GM23338 (cell line): ENCODE results near the gene FARSB. TPM values are rescaled to one million over a fixed set of nuclear protein-coding genes. Genes with fewer than 3 reads are reported as not detected.

Experiments used
- ATAC-seq: fragments of 200-7000 bp; cut with Tn5 transposase; 3 replicates; pipeline ENCODE4 v1.9.1; 2020
- DNase-seq: peaks from one replicate; pipeline ENCODE4 v3.0.0-alpha.2; 2015; ENCODE audit warnings: low spot score
- H2AFZ ChIP-seq: fragments of 200-600 bp; sonication (generic); 2 replicates; pipeline ENCODE4 v1.8.0; 2016; ENCODE audit warnings: antibody characterized with exemption, mild to moderate bottlenecking, moderate library complexity
- H3F3A ChIP-seq: fragments of 200-600 bp; sonication (generic); replicated peaks from 2 replicates; pipeline ENCODE4 v1.8.0; 2017; ENCODE audit warnings: antibody characterized with exemption, mixed run types, low read depth
- H3K27ac ChIP-seq: fragments of 200-600 bp; sonication (generic); 2 replicates; pipeline ENCODE4 v1.6.1; 2016; ENCODE audit warnings: low read depth
- H3K27me3 ChIP-seq: fragments of 200-600 bp; sonication (generic); 2 replicates; pipeline ENCODE4 v1.8.0; 2016; ENCODE audit warnings: mild to moderate bottlenecking, mixed run types, moderate library complexity; ENCODE audit not compliant: insufficient read depth
- H3K36me3 ChIP-seq: fragments of 200-600 bp; sonication (generic); 2 replicates; pipeline ENCODE4 v1.8.0; 2016; ENCODE audit warnings: mild to moderate bottlenecking; ENCODE audit not compliant: insufficient read depth
- H3K4me1 ChIP-seq: fragments of 200-600 bp; sonication (generic); 2 replicates; pipeline ENCODE4 v1.8.0; 2016; ENCODE audit warnings: mild to moderate bottlenecking, moderate library complexity; ENCODE audit not compliant: insufficient read depth
- H3K4me2 ChIP-seq: fragments of 200-600 bp; sonication (generic); 2 replicates; pipeline ENCODE4 v1.7.1; 2017; ENCODE audit warnings: mixed run types
- H3K4me3 ChIP-seq: fragments of 200-600 bp; sonication (generic); 2 replicates; pipeline ENCODE4 v1.6.1; 2016; ENCODE audit warnings: mixed run types
- H3K79me2 ChIP-seq: fragments of 200-600 bp; sonication (generic); replicated peaks from 2 replicates; pipeline ENCODE4 v1.8.0; 2017; ENCODE audit warnings: mild to moderate bottlenecking; ENCODE audit not compliant: insufficient read depth
- H3K9me2 ChIP-seq: fragments of 200-600 bp; sonication (generic); 2 replicates; pipeline ENCODE4 v1.8.0; 2017; ENCODE audit not compliant: insufficient read depth
- H4K20me1 ChIP-seq: fragments of 200-600 bp; sonication (generic); replicated peaks from 2 replicates; pipeline ENCODE4 v1.8.0; 2017; ENCODE audit warnings: mild to moderate bottlenecking; ENCODE audit not compliant: insufficient read depth
- H3K27ac Mint-ChIP-seq: 2 replicates; pipeline ENCODE4 v1.8.0; 2020; ENCODE audit warnings: inconsistent platforms, mild to moderate bottlenecking, moderate library complexity, mixed read lengths
- H3K27me3 Mint-ChIP-seq: 3 replicates; pipeline ENCODE4 v1.8.0; 2022; ENCODE audit warnings: low read depth, mild to moderate bottlenecking, moderate library complexity, mixed read lengths, inconsistent platforms; ENCODE audit not compliant: insufficient read depth, poor library complexity
- H3K36me3 Mint-ChIP-seq: 3 replicates; pipeline ENCODE4 v1.8.0; 2021; ENCODE audit warnings: low read depth, mild to moderate bottlenecking, inconsistent platforms, moderate library complexity, mixed read lengths
- H3K4me1 Mint-ChIP-seq: 3 replicates; pipeline ENCODE4 v1.8.0; 2020; ENCODE audit warnings: mild to moderate bottlenecking, inconsistent platforms, mixed read lengths
- H3K4me3 Mint-ChIP-seq: 3 replicates; pipeline ENCODE4 v1.8.0; 2021; ENCODE audit warnings: moderate library complexity, mild to moderate bottlenecking, inconsistent platforms, mixed read lengths
- H3K9me3 Mint-ChIP-seq: 3 replicates; pipeline ENCODE4 v1.8.0; 2020; ENCODE audit warnings: moderate library complexity, mild to moderate bottlenecking, inconsistent platforms, mixed read lengths
- EZH2phosphoT487 ChIP-seq: fragments of 200-600 bp; sonication (generic); IDR thresholded peaks from one replicate; pipeline ENCODE4 v1.8.1; 2018; ENCODE audit warnings: antibody characterized with exemption; ENCODE audit not compliant: unreplicated experiment
- POLR2AphosphoS5 ChIP-seq: IDR thresholded peaks from 2 replicates; pipeline ENCODE4 v1.6.1; 2016; ENCODE audit warnings: antibody characterized with exemption, low read depth
- polyA plus RNA-seq: library from polyadenylated mRNA; unstranded; fragments of >200 nt; fragmentation: Nextera tagmentation; extraction: Ambion mirVana; gene quantifications from 2 replicates; pipeline ENCODE4 v1.2.1, GENCODE V29; 2016
- total RNA-seq: library from RNA; depleted of rRNA; stranded (reverse); fragments of >200 nt; shearing (Covaris generic); gene quantifications from 2 replicates; pipeline ENCODE4 v1.2.3, GENCODE V29; 2014
- TF ChIP-seq, protein P1 (sequence below): IDR thresholded peaks from one replicate; pipeline ENCODE4 v1.6.1; 2018; ENCODE audit warnings: antibody characterized with exemption; ENCODE audit not compliant: unreplicated experiment
- TF ChIP-seq, protein P2 (sequence below): IDR thresholded peaks from 2 replicates; pipeline ENCODE4 v1.6.1; 2016; ENCODE audit warnings: antibody characterized with exemption
- TF ChIP-seq, protein P3 (sequence below): fragments of 250-450 bp; sonication (Bioruptor Pico); IDR thresholded peaks from 2 replicates; pipeline ENCODE4 v1.5.0; 2020; ENCODE audit warnings: mild to moderate bottlenecking, moderate library complexity

Gene FARSB
- total and polyA plus RNA-seq, 2 experiments from 2014 or later: 32.5 to 40.0 TPM

DNA sequence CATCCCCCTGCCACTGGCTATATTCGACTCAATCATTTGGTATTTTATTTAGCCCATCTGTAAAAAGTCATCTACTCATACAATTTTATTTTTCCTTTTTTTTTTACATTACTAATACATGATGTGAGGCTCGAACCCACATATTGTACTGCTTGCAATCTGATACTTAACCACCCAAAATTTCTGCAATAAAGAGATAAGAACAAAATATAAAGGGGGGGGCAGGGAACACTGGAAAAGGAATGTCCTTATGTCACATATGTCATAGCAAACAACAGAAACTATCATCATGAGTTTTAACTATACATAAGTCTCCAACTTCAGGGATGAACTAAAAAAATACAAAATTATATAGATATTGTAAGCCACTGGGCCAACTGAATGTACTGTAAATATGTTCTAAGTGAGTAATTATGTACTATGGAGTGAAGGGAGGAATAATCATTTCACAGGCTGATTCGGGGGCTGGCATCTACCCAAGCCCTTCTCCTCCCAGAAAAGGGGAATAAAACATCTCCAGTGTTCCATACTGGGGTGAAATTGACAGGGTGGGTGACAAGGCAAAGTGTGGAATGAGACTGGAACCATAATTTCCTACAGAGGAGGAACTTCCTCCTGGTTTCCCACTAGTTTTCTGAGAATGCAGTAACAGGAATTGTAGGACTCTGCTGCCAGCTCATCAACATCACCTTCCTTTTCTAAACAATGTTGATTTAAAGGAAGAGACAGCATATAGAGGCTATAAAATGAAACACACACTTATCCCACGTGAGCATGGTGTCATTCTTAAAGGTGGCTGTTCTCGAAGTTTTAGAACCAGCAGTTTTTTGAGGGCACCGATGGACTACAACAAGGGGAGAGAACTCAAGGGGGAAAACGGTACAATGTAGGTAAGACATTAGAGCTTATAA is 79.5 kb downstream of the FARSB start (continued):
- TF ChIP-seq, protein P1, sequence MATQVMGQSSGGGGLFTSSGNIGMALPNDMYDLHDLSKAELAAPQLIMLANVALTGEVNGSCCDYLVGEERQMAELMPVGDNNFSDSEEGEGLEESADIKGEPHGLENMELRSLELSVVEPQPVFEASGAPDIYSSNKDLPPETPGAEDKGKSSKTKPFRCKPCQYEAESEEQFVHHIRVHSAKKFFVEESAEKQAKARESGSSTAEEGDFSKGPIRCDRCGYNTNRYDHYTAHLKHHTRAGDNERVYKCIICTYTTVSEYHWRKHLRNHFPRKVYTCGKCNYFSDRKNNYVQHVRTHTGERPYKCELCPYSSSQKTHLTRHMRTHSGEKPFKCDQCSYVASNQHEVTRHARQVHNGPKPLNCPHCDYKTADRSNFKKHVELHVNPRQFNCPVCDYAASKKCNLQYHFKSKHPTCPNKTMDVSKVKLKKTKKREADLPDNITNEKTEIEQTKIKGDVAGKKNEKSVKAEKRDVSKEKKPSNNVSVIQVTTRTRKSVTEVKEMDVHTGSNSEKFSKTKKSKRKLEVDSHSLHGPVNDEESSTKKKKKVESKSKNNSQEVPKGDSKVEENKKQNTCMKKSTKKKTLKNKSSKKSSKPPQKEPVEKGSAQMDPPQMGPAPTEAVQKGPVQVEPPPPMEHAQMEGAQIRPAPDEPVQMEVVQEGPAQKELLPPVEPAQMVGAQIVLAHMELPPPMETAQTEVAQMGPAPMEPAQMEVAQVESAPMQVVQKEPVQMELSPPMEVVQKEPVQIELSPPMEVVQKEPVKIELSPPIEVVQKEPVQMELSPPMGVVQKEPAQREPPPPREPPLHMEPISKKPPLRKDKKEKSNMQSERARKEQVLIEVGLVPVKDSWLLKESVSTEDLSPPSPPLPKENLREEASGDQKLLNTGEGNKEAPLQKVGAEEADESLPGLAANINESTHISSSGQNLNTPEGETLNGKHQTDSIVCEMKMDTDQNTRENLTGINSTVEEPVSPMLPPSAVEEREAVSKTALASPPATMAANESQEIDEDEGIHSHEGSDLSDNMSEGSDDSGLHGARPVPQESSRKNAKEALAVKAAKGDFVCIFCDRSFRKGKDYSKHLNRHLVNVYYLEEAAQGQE: no peak

DNA sequence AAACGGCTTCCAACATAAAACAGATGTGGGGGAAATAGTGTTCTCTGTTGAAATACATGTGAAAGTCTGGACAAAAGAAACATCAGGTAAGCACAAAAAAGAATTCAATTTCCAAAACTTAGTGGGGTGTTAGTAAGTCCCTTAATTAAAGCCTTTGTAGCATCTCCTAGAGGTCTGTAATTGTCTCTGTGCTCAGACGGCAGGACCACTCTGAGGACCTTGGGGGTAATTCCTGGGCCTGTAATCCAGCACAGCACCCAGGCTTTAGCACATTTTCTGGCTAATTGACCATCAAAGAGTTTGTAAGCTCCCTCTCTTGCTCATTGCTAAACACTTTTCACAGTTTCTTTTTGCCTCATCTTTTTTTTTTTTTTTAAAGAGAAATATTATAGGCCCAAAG is 80.3 kb downstream of the FARSB start:
- no peaks in the 10 kb centered on the region for H3K9me3 Mint-ChIP-seq
- DNase-seq: no peak
- TF ChIP-seq, protein P2, sequence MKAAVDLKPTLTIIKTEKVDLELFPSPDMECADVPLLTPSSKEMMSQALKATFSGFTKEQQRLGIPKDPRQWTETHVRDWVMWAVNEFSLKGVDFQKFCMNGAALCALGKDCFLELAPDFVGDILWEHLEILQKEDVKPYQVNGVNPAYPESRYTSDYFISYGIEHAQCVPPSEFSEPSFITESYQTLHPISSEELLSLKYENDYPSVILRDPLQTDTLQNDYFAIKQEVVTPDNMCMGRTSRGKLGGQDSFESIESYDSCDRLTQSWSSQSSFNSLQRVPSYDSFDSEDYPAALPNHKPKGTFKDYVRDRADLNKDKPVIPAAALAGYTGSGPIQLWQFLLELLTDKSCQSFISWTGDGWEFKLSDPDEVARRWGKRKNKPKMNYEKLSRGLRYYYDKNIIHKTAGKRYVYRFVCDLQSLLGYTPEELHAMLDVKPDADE: no peak
- H3K4me1 Mint-ChIP-seq: peaks cover 17% of the 10 kb centered on the region; the same call in 2 of the 3 replicates
- H3K36me3 Mint-ChIP-seq: peaks cover 11% of the 10 kb centered on the region; the same call in 2 of the 3 replicates
- H4K20me1 ChIP-seq: no peaks in the 10 kb centered on the region
- H3K27ac ChIP-seq: no peak overlapping the region
- H3K4me2 ChIP-seq: no peak overlapping the region
- no peak overlapping the region for H3K4me3 Mint-ChIP-seq
- H3K27me3 ChIP-seq: no peaks in the 10 kb centered on the region
- H3K9me2 ChIP-seq: no peaks in the 10 kb centered on the region
- H3F3A ChIP-seq: no peaks in the 10 kb centered on the region
- H3K79me2 ChIP-seq: no peaks in the 10 kb centered on the region
- H3K4me3 ChIP-seq: no peak overlapping the region
- ATAC-seq: peak; percentile 44
- H3K4me1 ChIP-seq: no peaks in the 10 kb centered on the region
- H3K27me3 Mint-ChIP-seq: peaks cover 3% of the 10 kb centered on the region
- H2AFZ ChIP-seq: no peak overlapping the region
- H3K36me3 ChIP-seq: no peaks in the 10 kb centered on the region
- no peak overlapping the region for H3K27ac Mint-ChIP-seq

DNA sequence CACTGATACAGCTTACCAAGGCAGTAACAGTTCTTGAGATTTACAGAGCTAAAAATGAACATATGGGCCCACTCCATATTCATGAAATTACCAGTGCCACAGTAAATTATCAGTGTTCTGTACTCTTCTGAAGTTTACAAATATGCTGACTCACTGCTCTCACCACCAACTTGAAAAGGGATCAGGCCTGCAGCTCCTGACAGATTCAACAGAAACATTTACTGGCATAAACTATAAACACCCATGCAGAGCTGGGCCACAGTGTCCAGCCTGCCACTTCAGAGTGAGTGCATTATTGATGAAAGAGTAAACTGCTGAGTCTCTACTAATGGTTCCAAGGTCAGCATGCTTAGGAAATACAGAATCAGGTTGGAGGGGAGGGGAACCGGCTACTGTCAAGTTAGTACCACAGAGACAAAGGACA is 83.1 kb downstream of the FARSB start:
- Histone ChIP-seq H3K36me3 (no peaks in the 10 kb centered on the region), H3K79me2 (no peaks in the 10 kb centered on the region), H3K27ac (no peak overlapping the region; the same call in 1 of the 2 replicates), H3K4me3 (no peak overlapping the region), H3K27me3 (no peaks in the 10 kb centered on the region), H3K9me2 (no peaks in the 10 kb centered on the region), H3K4me1 (no peaks in the 10 kb centered on the region), H2AFZ (no peak overlapping the region), H3K4me2 (no peak overlapping the region), H4K20me1 (no peaks in the 10 kb centered on the region), H3F3A (no peaks in the 10 kb centered on the region)
- Mint-ChIP-seq H3K27me3 (no peaks in the 10 kb centered on the region), H3K36me3 (peaks cover 11% of the 10 kb centered on the region; the same call in 2 of the 3 replicates), H3K27ac (peak overlapping the region; percentile 80), H3K9me3 (no peaks in the 10 kb centered on the region), H3K4me3 (no peak overlapping the region), H3K4me1 (peaks cover 24% of the 10 kb centered on the region; the same call in 2 of the 3 replicates)
- ATAC-seq: no peak
- no peak for DNase-seq
- TF ChIP-seq, protein P2: no peak
- no peak for TF ChIP-seq EZH2phosphoT487
- TF ChIP-seq, protein P3, sequence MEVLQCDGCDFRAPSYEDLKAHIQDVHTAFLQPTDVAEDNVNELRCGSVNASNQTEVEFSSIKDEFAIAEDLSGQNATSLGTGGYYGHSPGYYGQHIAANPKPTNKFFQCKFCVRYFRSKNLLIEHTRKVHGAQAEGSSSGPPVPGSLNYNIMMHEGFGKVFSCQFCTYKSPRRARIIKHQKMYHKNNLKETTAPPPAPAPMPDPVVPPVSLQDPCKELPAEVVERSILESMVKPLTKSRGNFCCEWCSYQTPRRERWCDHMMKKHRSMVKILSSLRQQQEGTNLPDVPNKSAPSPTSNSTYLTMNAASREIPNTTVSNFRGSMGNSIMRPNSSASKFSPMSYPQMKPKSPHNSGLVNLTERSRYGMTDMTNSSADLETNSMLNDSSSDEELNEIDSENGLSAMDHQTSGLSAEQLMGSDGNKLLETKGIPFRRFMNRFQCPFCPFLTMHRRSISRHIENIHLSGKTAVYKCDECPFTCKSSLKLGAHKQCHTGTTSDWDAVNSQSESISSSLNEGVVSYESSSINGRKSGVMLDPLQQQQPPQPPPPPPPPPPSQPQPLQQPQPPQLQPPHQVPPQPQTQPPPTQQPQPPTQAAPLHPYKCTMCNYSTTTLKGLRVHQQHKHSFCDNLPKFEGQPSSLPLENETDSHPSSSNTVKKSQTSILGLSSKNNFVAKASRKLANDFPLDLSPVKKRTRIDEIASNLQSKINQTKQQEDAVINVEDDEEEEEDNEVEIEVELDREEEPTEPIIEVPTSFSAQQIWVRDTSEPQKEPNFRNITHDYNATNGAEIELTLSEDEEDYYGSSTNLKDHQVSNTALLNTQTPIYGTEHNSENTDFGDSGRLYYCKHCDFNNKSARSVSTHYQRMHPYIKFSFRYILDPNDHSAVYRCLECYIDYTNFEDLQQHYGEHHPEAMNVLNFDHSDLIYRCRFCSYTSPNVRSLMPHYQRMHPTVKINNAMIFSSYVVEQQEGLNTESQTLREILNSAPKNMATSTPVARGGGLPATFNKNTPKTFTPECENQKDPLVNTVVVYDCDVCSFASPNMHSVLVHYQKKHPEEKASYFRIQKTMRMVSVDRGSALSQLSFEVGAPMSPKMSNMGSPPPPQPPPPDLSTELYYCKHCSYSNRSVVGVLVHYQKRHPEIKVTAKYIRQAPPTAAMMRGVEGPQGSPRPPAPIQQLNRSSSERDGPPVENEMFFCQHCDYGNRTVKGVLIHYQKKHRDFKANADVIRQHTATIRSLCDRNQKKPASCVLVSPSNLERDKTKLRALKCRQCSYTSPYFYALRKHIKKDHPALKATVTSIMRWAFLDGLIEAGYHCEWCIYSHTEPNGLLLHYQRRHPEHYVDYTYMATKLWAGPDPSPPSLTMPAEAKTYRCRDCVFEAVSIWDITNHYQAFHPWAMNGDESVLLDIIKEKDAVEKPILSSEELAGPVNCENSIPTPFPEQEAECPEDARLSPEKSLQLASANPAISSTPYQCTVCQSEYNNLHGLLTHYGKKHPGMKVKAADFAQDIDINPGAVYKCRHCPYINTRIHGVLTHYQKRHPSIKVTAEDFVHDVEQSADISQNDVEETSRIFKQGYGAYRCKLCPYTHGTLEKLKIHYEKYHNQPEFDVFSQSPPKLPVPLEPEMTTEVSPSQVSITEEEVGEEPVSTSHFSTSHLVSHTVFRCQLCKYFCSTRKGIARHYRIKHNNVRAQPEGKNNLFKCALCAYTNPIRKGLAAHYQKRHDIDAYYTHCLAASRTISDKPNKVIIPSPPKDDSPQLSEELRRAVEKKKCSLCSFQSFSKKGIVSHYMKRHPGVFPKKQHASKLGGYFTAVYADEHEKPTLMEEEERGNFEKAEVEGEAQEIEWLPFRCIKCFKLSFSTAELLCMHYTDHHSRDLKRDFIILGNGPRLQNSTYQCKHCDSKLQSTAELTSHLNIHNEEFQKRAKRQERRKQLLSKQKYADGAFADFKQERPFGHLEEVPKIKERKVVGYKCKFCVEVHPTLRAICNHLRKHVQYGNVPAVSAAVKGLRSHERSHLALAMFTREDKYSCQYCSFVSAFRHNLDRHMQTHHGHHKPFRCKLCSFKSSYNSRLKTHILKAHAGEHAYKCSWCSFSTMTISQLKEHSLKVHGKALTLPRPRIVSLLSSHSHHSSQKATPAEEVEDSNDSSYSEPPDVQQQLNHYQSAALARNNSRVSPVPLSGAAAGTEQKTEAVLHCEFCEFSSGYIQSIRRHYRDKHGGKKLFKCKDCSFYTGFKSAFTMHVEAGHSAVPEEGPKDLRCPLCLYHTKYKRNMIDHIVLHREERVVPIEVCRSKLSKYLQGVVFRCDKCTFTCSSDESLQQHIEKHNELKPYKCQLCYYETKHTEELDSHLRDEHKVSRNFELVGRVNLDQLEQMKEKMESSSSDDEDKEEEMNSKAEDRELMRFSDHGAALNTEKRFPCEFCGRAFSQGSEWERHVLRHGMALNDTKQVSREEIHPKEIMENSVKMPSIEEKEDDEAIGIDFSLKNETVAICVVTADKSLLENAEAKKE (CRISPR knock-in tag): no peak
- TF ChIP-seq POLR2AphosphoS5: no peak
